Measurements from ENCODE around the gene ASTN2.

GRCh38 chr9:116875576-116875975 is 539.3 kb downstream of the ASTN2 start:
- no peak for TF ChIP-seq CTCF (IDR thresholded peaks at IDR 0.05; ENCODE audit: borderline replicate concordance, extremely low read depth, low read length, poor library complexity, severe bottlenecking)
- no peak for TF ChIP-seq EZH2 (IDR thresholded peaks at IDR 0.05; ENCODE audit: borderline replicate concordance, low read depth, low read length, severe bottlenecking)

Data from DND-41 (cell line).